Esophagus squamous epithelium (tissue), 4 donors: ENCODE results near the gene CCDC90B.

Experiments
- CTCF ChIP-seq, 6 experiments: fragments of 450-650 bp in 4 of 6; fragments of 200-600 bp in 2 of 6; sonication (generic) in 2 of 6; IDR thresholded peaks; one replicate each; pipeline ENCODE4 v1.5.1; 2016 to 2019; ENCODE audit warnings: antibody characterized with exemption in 6 of 6, mild to moderate bottlenecking in 4 of 6, moderate library complexity in 4 of 6
- POLR2A ChIP-seq, 4 donors: fragments of 450-650 bp; IDR thresholded peaks; one replicate each; pipeline ENCODE4 v1.6.1; 2017; ENCODE audit warnings: antibody characterized with exemption in 4 of 4, mild to moderate bottlenecking in 4 of 4, moderate library complexity in 3 of 4

GRCh38 chr11:83287631-83288030 is 1.5 kb upstream of the CCDC90B start:
- no peak for TF ChIP-seq CTCF (IDR thresholded peaks at IDR 0.05)
- no peak for TF ChIP-seq POLR2A (IDR thresholded peaks at IDR 0.05)
